Renal cortex interstitium (tissue), 11 donors: ENCODE results near the gene NABP1. TPM values are rescaled to one million over a fixed set of nuclear protein-coding genes. Genes with fewer than 3 reads are reported as not detected.

Experiments used
- DNase-seq, 11 donors: peaks; one replicate each; pipeline ENCODE4 v3.0.0-alpha.2; 2013; ENCODE audit warnings: low read depth in 9 of 11, low spot score in 4 of 11; ENCODE audit errors: extremely low read depth in 1 of 11
- polyA plus RNA-seq, 3 donors: library from polyadenylated mRNA; unstranded; fragments of 120-200 nt; gene quantifications; one replicate each; pipeline ENCODE4 v1.2.1, GENCODE V29; 2013; ENCODE audit not compliant: insufficient read length in 3 of 3

NABP1 gene
- polyA plus RNA-seq, 3 donors, result 26.2 to 59.5 (median 40.5) TPM

GRCh38 chr2:191696001-191696400 is 18.1 kb downstream of the NABP1 start:
- DNase-seq, result peak in 2 of 11 donors; percentile 38 to 57

- no peak for DNase-seq
These were observed 19.0 kb downstream of the NABP1 start for GRCh38 chr2:191696966-191697365.

GRCh38 chr2:191697870-191698269 is 19.9 kb downstream of the NABP1 start:
- no peak for DNase-seq

GRCh38 chr2:191699341-191699945 is 21.5 kb downstream of the NABP1 start:
- no peak for DNase-seq

GRCh38 chr2:191701029-191701428 is 23.1 kb downstream of the NABP1 start:
- no peak for DNase-seq

- no peak for DNase-seq
These were observed 23.8 kb downstream of the NABP1 start for GRCh38 chr2:191701696-191702095.

- DNase-seq, result peak in 3 of 11 donors; percentile 31 to 54 (median 43)
These were observed 25.3 kb downstream of the NABP1 start for GRCh38 chr2:191703079-191703725.

- no peak for DNase-seq
These were observed 27.1 kb downstream of the NABP1 start for GRCh38 chr2:191705084-191705483.

GRCh38 chr2:191705701-191706100 is 27.8 kb downstream of the NABP1 start:
- DNase-seq, result no peak

- DNase-seq, result no peak
These were observed 28.9 kb downstream of the NABP1 start for GRCh38 chr2:191706791-191707190.

GRCh38 chr2:191707542-191707941 is 29.6 kb downstream of the NABP1 start:
- DNase-seq, result no peak

- DNase-seq, result no peak
These were observed 32.5 kb downstream of the NABP1 start for GRCh38 chr2:191710411-191710900.

GRCh38 chr2:191711621-191712020 is 33.7 kb downstream of the NABP1 start:
- DNase-seq, result no peak

GRCh38 chr2:191713837-191714236 is 35.9 kb downstream of the NABP1 start:
- DNase-seq, result no peak

- DNase-seq, result no peak
These were observed 37.0 kb downstream of the NABP1 start for GRCh38 chr2:191714925-191715324.

GRCh38 chr2:191715471-191715870 is 37.5 kb downstream of the NABP1 start:
- DNase-seq, result no peak

- DNase-seq, result no peak
These were observed 41.3 kb downstream of the NABP1 start for GRCh38 chr2:191719261-191719660.

GRCh38 chr2:191719938-191720337 is 42.0 kb downstream of the NABP1 start:
- DNase-seq, result no peak

- DNase-seq, result no peak
These were observed 43.4 kb downstream of the NABP1 start for GRCh38 chr2:191721331-191721730.

GRCh38 chr2:191724015-191724414 is 46.1 kb downstream of the NABP1 start:
- no peak for DNase-seq
